H9 (cell line): ENCODE data around the gene ARHGEF10L. TPM values are rescaled to one million over a fixed set of nuclear protein-coding genes. Genes with fewer than 3 reads are reported as not detected.

ENCODE experiments used
- DNase-seq: peaks from one replicate; pipeline ENCODE4 v3.0.0-alpha.2; 2017
- H2AFZ ChIP-seq: one replicate; pipeline ENCODE4 v1.6.1; 2013; ENCODE audit warnings: mild to moderate bottlenecking, low read length, control low read depth, moderate library complexity
- H2AK5ac ChIP-seq: 2 replicates; pipeline ENCODE4 v1.6.1; 2013; ENCODE audit warnings: low read length, control low read depth, mixed read lengths; ENCODE audit not compliant: insufficient read length
- H2BK120ac ChIP-seq: one replicate; pipeline ENCODE4 v1.6.1; 2013; ENCODE audit warnings: low read depth, mild to moderate bottlenecking, low read length, control low read depth, inconsistent platforms; ENCODE audit not compliant: poor library complexity, severe bottlenecking
- H2BK12ac ChIP-seq: 2 replicates; pipeline ENCODE4 v1.6.1; 2013; ENCODE audit warnings: low read length, control low read depth, mixed read lengths, low read depth; ENCODE audit not compliant: insufficient read length
- H2BK15ac ChIP-seq: 2 replicates; pipeline ENCODE4 v1.6.1; 2013; ENCODE audit warnings: low read depth, low read length, control low read depth
- H2BK20ac ChIP-seq: one replicate; pipeline ENCODE4 v1.6.1; 2013; ENCODE audit warnings: low read depth, mild to moderate bottlenecking, low read length, control low read depth, inconsistent platforms; ENCODE audit not compliant: poor library complexity, severe bottlenecking
- H2BK5ac ChIP-seq: 2 replicates; pipeline ENCODE4 v1.6.1; 2013; ENCODE audit warnings: low read length, control low read depth, mixed read lengths; ENCODE audit not compliant: insufficient read length
- H3K14ac ChIP-seq: 2 replicates; pipeline ENCODE4 v1.6.1; 2013; ENCODE audit warnings: low read length, control low read depth; ENCODE audit not compliant: insufficient read depth
- H3K18ac ChIP-seq: 2 replicates; pipeline ENCODE4 v1.6.1; 2013; ENCODE audit warnings: low read depth, mild to moderate bottlenecking, mixed read lengths, low read length, control low read depth; ENCODE audit not compliant: insufficient read length
- H3K23ac ChIP-seq: 2 replicates; pipeline ENCODE4 v1.6.1; 2013; ENCODE audit warnings: low read length, control low read depth, mixed read lengths, low read depth; ENCODE audit not compliant: insufficient read length
- H3K23me2 ChIP-seq: 2 replicates; pipeline ENCODE4 v1.6.1; 2013; ENCODE audit warnings: low read depth, mild to moderate bottlenecking, mixed read lengths, low read length, control low read depth; ENCODE audit not compliant: insufficient read length, poor library complexity, severe bottlenecking
- H3K27ac ChIP-seq: 2 replicates; pipeline ENCODE4 v1.5.1; 2013; ENCODE audit warnings: low read length, control low read depth, mixed read lengths, low read depth; ENCODE audit not compliant: insufficient read length
- H3K27me3 ChIP-seq: 2 replicates; pipeline ENCODE4 v1.6.1; 2013; ENCODE audit warnings: low read length, control low read depth, inconsistent platforms; ENCODE audit not compliant: insufficient read depth
- H3K4ac ChIP-seq: 2 replicates; pipeline ENCODE4 v1.6.1; 2013; ENCODE audit warnings: low read depth, mild to moderate bottlenecking, control low read depth, inconsistent platforms, low read length, moderate library complexity
- H3K4me1 ChIP-seq: 2 replicates; pipeline ENCODE4 v1.6.1; 2013; ENCODE audit warnings: low read length, control low read depth, inconsistent platforms; ENCODE audit not compliant: insufficient read depth
- H3K4me2 ChIP-seq: 2 replicates; pipeline ENCODE4 v1.6.1; 2013; ENCODE audit warnings: low read length, control low read depth, mixed read lengths; ENCODE audit not compliant: insufficient read length, insufficient read depth
- H3K56ac ChIP-seq: 2 replicates; pipeline ENCODE4 v1.6.1; 2013; ENCODE audit warnings: low read depth, mild to moderate bottlenecking, mixed read lengths, low read length, control low read depth; ENCODE audit not compliant: insufficient read length
- H3K79me1 ChIP-seq: 2 replicates; pipeline ENCODE4 v1.6.1; 2013; ENCODE audit warnings: low read depth, mild to moderate bottlenecking, moderate library complexity, low read length, control low read depth, inconsistent platforms; ENCODE audit not compliant: insufficient read depth, poor library complexity, severe bottlenecking
- H3K79me2 ChIP-seq: 2 replicates; pipeline ENCODE4 v1.6.1; 2013; ENCODE audit warnings: low read length, control low read depth, inconsistent platforms; ENCODE audit not compliant: insufficient read depth
- H3K9ac ChIP-seq: 2 replicates; pipeline ENCODE4 v1.6.1; 2013; ENCODE audit warnings: low read length, control low read depth, mixed read lengths; ENCODE audit not compliant: insufficient read length; ENCODE audit errors: extremely low read depth
- H3K9me3 ChIP-seq: one replicate; pipeline ENCODE4 v1.6.1; 2013; ENCODE audit warnings: low read depth, low read length, inconsistent platforms; ENCODE audit not compliant: control insufficient read depth
- H3T11ph ChIP-seq: one replicate; pipeline ENCODE4 v1.6.1; 2013; ENCODE audit warnings: mild to moderate bottlenecking, low read length, control low read depth, inconsistent platforms
- H4K20me1 ChIP-seq: one replicate; pipeline ENCODE4 v1.6.1; 2013; ENCODE audit not compliant: control insufficient read depth, insufficient read length, insufficient read depth
- H4K5ac ChIP-seq: 2 replicates; pipeline ENCODE4 v1.6.1; 2013; ENCODE audit warnings: low read depth, mild to moderate bottlenecking, mixed read lengths, low read length, control low read depth; ENCODE audit not compliant: insufficient read length
- H4K8ac ChIP-seq: replicated peaks from 2 replicates; pipeline ENCODE4 v1.6.1; 2013; ENCODE audit warnings: low read length, control low read depth, mixed read lengths, low read depth; ENCODE audit not compliant: insufficient read length
- H4K91ac ChIP-seq: 2 replicates; pipeline ENCODE4 v1.6.1; 2013; ENCODE audit warnings: low read depth, mild to moderate bottlenecking, moderate library complexity, mixed read lengths, low read length, control low read depth; ENCODE audit not compliant: insufficient read length
- H3K27ac Mint-ChIP-seq, 3 experiments: 2 replicates in 2 of 3; 3 replicates in 1 of 3; pipeline ENCODE4 v1.8.0; 2020 to 2021; ENCODE audit warnings: mixed read lengths in 3 of 3, mild to moderate bottlenecking in 1 of 3, moderate library complexity in 1 of 3
- H3K27me3 Mint-ChIP-seq: 2 replicates; pipeline ENCODE4 v1.8.0; 2021; ENCODE audit warnings: low read depth, mild to moderate bottlenecking, moderate library complexity, mixed read lengths
- H3K36me3 Mint-ChIP-seq, 3 experiments: 2 replicates in 2 of 3; 3 replicates in 1 of 3; pipeline ENCODE4 v1.8.0; 2020 to 2021; ENCODE audit warnings: low read depth in 3 of 3, mixed read lengths in 3 of 3; ENCODE audit not compliant: insufficient read depth in 1 of 3
- H3K4me1 Mint-ChIP-seq, 2 experiments: 2 replicates each; pipeline ENCODE4 v1.8.0; 2020; ENCODE audit warnings: mixed read lengths in 2 of 2
- H3K4me3 Mint-ChIP-seq, 2 experiments: 2 replicates in 1 of 2; 3 replicates in 1 of 2; pipeline ENCODE4 v1.8.0; 2020 to 2021; ENCODE audit warnings: mild to moderate bottlenecking in 2 of 2, mixed read lengths in 2 of 2, moderate library complexity in 1 of 2
- H3K9me3 Mint-ChIP-seq, 2 experiments: 2 replicates in 1 of 2; 3 replicates in 1 of 2; pipeline ENCODE4 v1.8.0; 2020; ENCODE audit warnings: mild to moderate bottlenecking in 2 of 2, mixed read lengths in 2 of 2, moderate library complexity in 1 of 2
- WGBS: extraction: QIAGEN DNeasy Blood & Tissue Kit; methylation state at CpG from one replicate; pipeline ENCODE4 v1.1.7; 2013; ENCODE audit warnings: missing lambda C conversion rate, low lambda C conversion rate, mixed read lengths; ENCODE audit not compliant: insufficient read length; ENCODE audit errors: extremely low coverage; 5-methylcytosine and 5-hydroxymethylcytosine counted together
- total RNA-seq: library from RNA; stranded (reverse); gene quantifications from 2 replicates; pipeline ENCODE4 v1.2.1, GENCODE V29; 2021
- TF ChIP-seq, protein P1 (sequence below): fragments of 200-600 bp; sonication (generic); conservative IDR thresholded peaks from 3 replicates; pipeline ENCODE4 v1.8.0; 2021; ENCODE audit warnings: antibody characterized with exemption, mild to moderate bottlenecking

The ARHGEF10L gene
- total RNA-seq, 1 experiment from 2014 or later, result 20.2 TPM

DNA sequence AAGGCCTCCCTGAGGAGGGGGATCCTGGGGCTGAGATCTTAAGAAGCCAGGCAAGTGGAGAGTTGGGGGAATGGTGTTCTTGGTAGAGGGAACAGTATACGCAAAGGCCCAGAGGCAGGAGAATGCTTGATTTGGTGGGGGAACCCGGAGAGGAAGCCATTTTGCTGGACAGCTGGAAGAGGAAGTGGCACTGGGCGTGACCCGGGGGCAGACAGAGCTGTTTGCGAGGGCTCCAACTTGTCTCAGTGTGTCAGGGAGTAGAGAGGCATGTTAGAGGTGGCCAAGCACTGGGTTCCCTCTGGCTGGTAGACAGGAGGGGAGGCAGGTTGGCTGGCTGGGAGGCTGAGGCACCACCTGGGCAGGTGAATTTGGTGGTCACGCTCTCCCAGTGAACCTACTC, 119.3 kb downstream of the ARHGEF10L start:
- no peak overlapping the region for H2BK120ac ChIP-seq
- no peak overlapping the region for H3K9ac ChIP-seq
- no peaks in the 10 kb centered on the region for H3K23me2 ChIP-seq
- no peak overlapping the region for H2BK5ac ChIP-seq
- no peak overlapping the region for H3K27ac ChIP-seq
- H3K4me2 ChIP-seq, result no peak overlapping the region
- no peak overlapping the region for H3K14ac ChIP-seq
- DNase-seq, result no peak
- H3K23ac ChIP-seq, result no peak overlapping the region
- Mint-ChIP-seq H3K4me1 (no peaks in the 10 kb centered on the region), H3K9me3 (no peaks in the 10 kb centered on the region; a peak in 2 of 5 replicates), H3K27ac (peak overlapping the region in 2 of 3 experiments; percentile 14 to 61; a peak in 2 of 7 replicates), H3K36me3 (peaks cover 19 to 49% (median 28%) of the 10 kb centered on the region in 3 experiments), H3K4me3 (no peak overlapping the region; a peak in 1 of 5 replicates), H3K27me3 (no peaks in the 10 kb centered on the region; the same call in 1 of the 2 replicates)
- H3K9me3 ChIP-seq, result no peaks in the 10 kb centered on the region
- H3K4ac ChIP-seq, result no peak overlapping the region
- no peaks in the 10 kb centered on the region for H4K20me1 ChIP-seq
- no peaks in the 10 kb centered on the region for H3K79me2 ChIP-seq
- no peak overlapping the region for H3K56ac ChIP-seq
- no peak overlapping the region for H3K18ac ChIP-seq
- no peaks in the 10 kb centered on the region for H3K79me1 ChIP-seq
- TF ChIP-seq, protein P1, sequence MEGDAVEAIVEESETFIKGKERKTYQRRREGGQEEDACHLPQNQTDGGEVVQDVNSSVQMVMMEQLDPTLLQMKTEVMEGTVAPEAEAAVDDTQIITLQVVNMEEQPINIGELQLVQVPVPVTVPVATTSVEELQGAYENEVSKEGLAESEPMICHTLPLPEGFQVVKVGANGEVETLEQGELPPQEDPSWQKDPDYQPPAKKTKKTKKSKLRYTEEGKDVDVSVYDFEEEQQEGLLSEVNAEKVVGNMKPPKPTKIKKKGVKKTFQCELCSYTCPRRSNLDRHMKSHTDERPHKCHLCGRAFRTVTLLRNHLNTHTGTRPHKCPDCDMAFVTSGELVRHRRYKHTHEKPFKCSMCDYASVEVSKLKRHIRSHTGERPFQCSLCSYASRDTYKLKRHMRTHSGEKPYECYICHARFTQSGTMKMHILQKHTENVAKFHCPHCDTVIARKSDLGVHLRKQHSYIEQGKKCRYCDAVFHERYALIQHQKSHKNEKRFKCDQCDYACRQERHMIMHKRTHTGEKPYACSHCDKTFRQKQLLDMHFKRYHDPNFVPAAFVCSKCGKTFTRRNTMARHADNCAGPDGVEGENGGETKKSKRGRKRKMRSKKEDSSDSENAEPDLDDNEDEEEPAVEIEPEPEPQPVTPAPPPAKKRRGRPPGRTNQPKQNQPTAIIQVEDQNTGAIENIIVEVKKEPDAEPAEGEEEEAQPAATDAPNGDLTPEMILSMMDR, result no peak
- WGBS, result no CpG with 5 or more reads among the region's 6 CpGs
- no peak overlapping the region for H2AFZ ChIP-seq
- no peaks in the 10 kb centered on the region for H3K27me3 ChIP-seq
- no peak overlapping the region for H2BK12ac ChIP-seq
- H2BK20ac ChIP-seq, result no peak overlapping the region
- no peak overlapping the region for H2BK15ac ChIP-seq
- no peak overlapping the region for H4K5ac ChIP-seq
- H2AK5ac ChIP-seq, result no peak overlapping the region
- no peak overlapping the region for H4K8ac ChIP-seq
- no peaks in the 10 kb centered on the region for H3K4me1 ChIP-seq
- H4K91ac ChIP-seq, result no peak overlapping the region
- no peak overlapping the region for H3T11ph ChIP-seq
